Stimulated activated CD8-positive, alpha-beta memory T cell treated with anti-CD3 and anti-CD28 coated beads, Interleukin-12 subunit alpha, Interleukin-12 subunit beta, amount 100 ng/mL, for 1 hour (primary cell): ENCODE measurements around the gene CSAD.

Experiments
- DNase-seq: peaks from one replicate; pipeline ENCODE4 v3.0.0-alpha.2; 2020; ENCODE audit warnings: low read depth

Gene CSAD

GRCh38 chr12:53198486-53199110, 17.9 kb upstream of the CSAD start:
- no peak for DNase-seq

GRCh38 chr12:53197011-53197640, 16.4 kb upstream of the CSAD start:
- DNase-seq = no peak

- no peak for DNase-seq
Observed at GRCh38 chr12:53196486-53196885, 15.8 kb upstream of the CSAD start.

GRCh38 chr12:53195516-53196420, 15.0 kb upstream of the CSAD start:
- no peak for DNase-seq

- no peak for DNase-seq
Observed at GRCh38 chr12:53194973-53195372, 14.2 kb upstream of the CSAD start.

GRCh38 chr12:53193985-53194716, 13.4 kb upstream of the CSAD start:
- DNase-seq = no peak

- no peak for DNase-seq
Observed at GRCh38 chr12:53193040-53193439, 12.3 kb upstream of the CSAD start.

GRCh38 chr12:53192531-53193021, 11.9 kb upstream of the CSAD start:
- DNase-seq = no peak

- no peak for DNase-seq
Observed at GRCh38 chr12:53191885-53192530, 11.3 kb upstream of the CSAD start.

- no peak for DNase-seq
Observed at GRCh38 chr12:53191096-53191884, 10.6 kb upstream of the CSAD start.

- no peak for DNase-seq
Observed at GRCh38 chr12:53190108-53190729, 9.5 kb upstream of the CSAD start.

GRCh38 chr12:53187145-53187899, 6.6 kb upstream of the CSAD start:
- no peak for DNase-seq

GRCh38 chr12:53186745-53187144, 6.0 kb upstream of the CSAD start:
- no peak for DNase-seq

GRCh38 chr12:53185582-53186153, 4.9 kb upstream of the CSAD start:
- DNase-seq = no peak

- no peak for DNase-seq
Observed at GRCh38 chr12:53184828-53185227, 4.1 kb upstream of the CSAD start.

GRCh38 chr12:53182903-53183302, 2.2 kb upstream of the CSAD start:
- no peak for DNase-seq

- no peak for DNase-seq
Observed at GRCh38 chr12:53181935-53182334, 1.2 kb upstream of the CSAD start.

GRCh38 chr12:53180931-53181645, 363 bp upstream of the CSAD start:
- peak; percentile 54 for DNase-seq
